Fibroblast of lung (primary cell): ENCODE results near the gene PPFIBP2. TPM values are rescaled to one million over a fixed set of nuclear protein-coding genes. Genes with fewer than 3 reads are reported as not detected.

ENCODE experiments used
- DNase-seq, 2 donors: peaks; one replicate each; pipeline versions ENCODE4 v3.0.0 to v3.0.0-alpha.2; 2010; ENCODE audit warnings: low read depth in 2 of 2
- H2AFZ ChIP-seq: 2 replicates; pipeline ENCODE4 v1.5.1; 2012; ENCODE audit warnings: low read length, control low read depth, inconsistent platforms
- H3K27ac ChIP-seq: 2 replicates; pipeline ENCODE4 v1.5.1; 2011; ENCODE audit warnings: low read length, control low read depth; ENCODE audit not compliant: insufficient read depth
- H3K27me3 ChIP-seq: 2 replicates; pipeline ENCODE4 v1.5.1; 2011; ENCODE audit warnings: mild to moderate bottlenecking, low read length; ENCODE audit not compliant: control insufficient read depth, insufficient read depth
- H3K36me3 ChIP-seq: 2 replicates; pipeline ENCODE4 v1.5.1; 2011; ENCODE audit warnings: low read length; ENCODE audit not compliant: control insufficient read depth, insufficient read depth
- H3K4me1 ChIP-seq: 2 replicates; pipeline ENCODE4 v1.5.1; 2011; ENCODE audit warnings: low read length; ENCODE audit not compliant: control insufficient read depth, insufficient read depth; ENCODE audit errors: extremely low read depth
- H3K4me2 ChIP-seq: 2 replicates; pipeline ENCODE4 v1.5.1; 2011; ENCODE audit warnings: low read length, control low read depth; ENCODE audit not compliant: insufficient read depth; ENCODE audit errors: extremely low read depth
- H3K4me3 ChIP-seq, 4 experiments: fragments of 200-600 bp in 1 of 4; sonication (generic) in 1 of 4; replicated peaks in 1 of 4; 2 replicates each; pipeline ENCODE4 v1.5.1; 2011 to 2016; ENCODE audit warnings: low read length in 4 of 4, low read depth in 3 of 4, mild to moderate bottlenecking in 3 of 4, control low read depth in 2 of 4, inconsistent platforms in 1 of 4, mixed read lengths in 1 of 4; ENCODE audit not compliant: insufficient read depth in 1 of 4; ENCODE audit errors: control extremely low read depth in 1 of 4
- H3K79me2 ChIP-seq: 2 replicates; pipeline ENCODE4 v1.5.1; 2012; ENCODE audit warnings: mild to moderate bottlenecking, low read length, inconsistent platforms; ENCODE audit not compliant: control insufficient read depth, insufficient read depth
- H3K9ac ChIP-seq: 2 replicates; pipeline ENCODE4 v1.5.1; 2011; ENCODE audit warnings: mild to moderate bottlenecking, low read length, control low read depth; ENCODE audit not compliant: insufficient read depth
- H3K9me3 ChIP-seq: 2 replicates; pipeline ENCODE4 v1.5.1; 2012; ENCODE audit warnings: low read depth, low read length; ENCODE audit not compliant: control insufficient read depth, insufficient read depth
- H4K20me1 ChIP-seq: 2 replicates; pipeline ENCODE4 v1.5.1; 2011; ENCODE audit warnings: low read length; ENCODE audit not compliant: control insufficient read depth, insufficient read depth; ENCODE audit errors: extremely low read depth
- EZH2 ChIP-seq: IDR thresholded peaks from 2 replicates; pipeline ENCODE4 v1.5.1; 2012; ENCODE audit warnings: low read length, control low read depth, mild to moderate bottlenecking; ENCODE audit errors: missing control alignments
- polyA plus RNA-seq, 2 donors: library from polyadenylated mRNA; depleted of rRNA in 1 of 2; stranded (reverse) in 1 of 2; unstranded in 1 of 2; fragments of >200 nt; gene quantifications; 2 replicates each; pipeline ENCODE4 v1.2.1, GENCODE V29; 2011 to 2012; ENCODE audit warnings: missing spikeins in 1 of 2
- total RNA-seq: library from RNA; depleted of rRNA; stranded (reverse); fragments of >200 nt; gene quantifications from 2 replicates; pipeline ENCODE4 v1.2.1, GENCODE V29; 2014
- TF ChIP-seq, protein P1 (sequence below), 2 donors: IDR thresholded peaks in 1 of 2; conservative IDR thresholded peaks in 1 of 2; 1 replicate in 1 of 2; 2 replicates in 1 of 2; pipeline ENCODE4 v1.5.1; 2011 to 2012; ENCODE audit warnings: low read length in 2 of 2, control low read depth in 1 of 2, inconsistent platforms in 1 of 2, low read depth in 1 of 2, mild to moderate bottlenecking in 1 of 2

Gene PPFIBP2
- total and polyA plus RNA-seq, 2 donors (not counting 1 experiment from before 2014, with no cell fraction given): 11.4 to 38.8 TPM

- Histone ChIP-seq H3K36me3 (no peaks in the 10 kb centered on the region), H3K4me3 (no peak overlapping the region), H3K27me3 (no peaks in the 10 kb centered on the region), H4K20me1 (no peaks in the 10 kb centered on the region), H3K9me3 (no peaks in the 10 kb centered on the region), H3K4me1 (peaks cover 3% of the 10 kb centered on the region), H3K4me2 (no peak overlapping the region), H2AFZ (no peak overlapping the region), H3K79me2 (no peaks in the 10 kb centered on the region), H3K9ac (no peak overlapping the region), H3K27ac (no peak overlapping the region)
- no peak for DNase-seq
- TF ChIP-seq EZH2: no peak
- TF ChIP-seq, protein P1, sequence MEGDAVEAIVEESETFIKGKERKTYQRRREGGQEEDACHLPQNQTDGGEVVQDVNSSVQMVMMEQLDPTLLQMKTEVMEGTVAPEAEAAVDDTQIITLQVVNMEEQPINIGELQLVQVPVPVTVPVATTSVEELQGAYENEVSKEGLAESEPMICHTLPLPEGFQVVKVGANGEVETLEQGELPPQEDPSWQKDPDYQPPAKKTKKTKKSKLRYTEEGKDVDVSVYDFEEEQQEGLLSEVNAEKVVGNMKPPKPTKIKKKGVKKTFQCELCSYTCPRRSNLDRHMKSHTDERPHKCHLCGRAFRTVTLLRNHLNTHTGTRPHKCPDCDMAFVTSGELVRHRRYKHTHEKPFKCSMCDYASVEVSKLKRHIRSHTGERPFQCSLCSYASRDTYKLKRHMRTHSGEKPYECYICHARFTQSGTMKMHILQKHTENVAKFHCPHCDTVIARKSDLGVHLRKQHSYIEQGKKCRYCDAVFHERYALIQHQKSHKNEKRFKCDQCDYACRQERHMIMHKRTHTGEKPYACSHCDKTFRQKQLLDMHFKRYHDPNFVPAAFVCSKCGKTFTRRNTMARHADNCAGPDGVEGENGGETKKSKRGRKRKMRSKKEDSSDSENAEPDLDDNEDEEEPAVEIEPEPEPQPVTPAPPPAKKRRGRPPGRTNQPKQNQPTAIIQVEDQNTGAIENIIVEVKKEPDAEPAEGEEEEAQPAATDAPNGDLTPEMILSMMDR (conservative IDR thresholded peaks at IDR 0.05 in 1 of 2, IDR thresholded peaks at IDR 0.05 in 1 of 2; ENCODE audit: low read depth in 1 of 2, low read length in 2 of 2): no peak
Measured at GRCh38 chr11:7591987-7592386, 78.2 kb downstream of the PPFIBP2 start.

DNA sequence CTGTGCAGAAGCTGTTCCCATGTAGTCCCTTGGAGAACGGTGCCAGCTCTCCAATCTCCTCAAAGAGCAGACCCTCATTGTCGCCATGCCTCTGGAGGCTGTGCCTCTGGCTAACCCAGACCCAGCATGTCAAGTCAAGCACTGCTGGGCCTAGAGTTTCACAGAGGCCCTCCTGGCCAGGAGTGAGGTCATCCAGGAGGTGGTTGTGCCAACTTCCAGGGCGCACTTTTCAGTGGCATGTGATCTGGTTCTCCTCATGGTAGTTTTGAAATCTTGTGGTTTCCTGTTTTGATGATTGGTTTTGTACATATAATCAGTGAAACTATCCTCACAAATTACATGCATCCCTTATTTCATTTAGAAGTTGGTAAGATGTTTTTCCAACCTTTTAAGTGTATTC, 78.9 kb downstream of the PPFIBP2 start:
- no peak overlapping the region for H2AFZ ChIP-seq
- no peaks in the 10 kb centered on the region for H3K79me2 ChIP-seq
- no peaks in the 10 kb centered on the region for H4K20me1 ChIP-seq
- TF ChIP-seq, protein P1 (conservative IDR thresholded peaks at IDR 0.05 in 1 of 2, IDR thresholded peaks at IDR 0.05 in 1 of 2; ENCODE audit: low read depth in 1 of 2, low read length in 2 of 2): no peak
- no peak for TF ChIP-seq EZH2
- no peaks in the 10 kb centered on the region for H3K36me3 ChIP-seq
- DNase-seq: peak in 1 of 2 donors; percentile 59
- no peak overlapping the region for H3K27ac ChIP-seq
- H3K27me3 ChIP-seq: no peaks in the 10 kb centered on the region
- no peak overlapping the region for H3K4me2 ChIP-seq
- H3K9me3 ChIP-seq: no peaks in the 10 kb centered on the region
- no peak overlapping the region for H3K4me3 ChIP-seq
- H3K4me1 ChIP-seq: peaks cover 3% of the 10 kb centered on the region
- no peak overlapping the region for H3K9ac ChIP-seq

- H3K79me2 ChIP-seq: no peaks in the 10 kb centered on the region
- H3K27me3 ChIP-seq: no peaks in the 10 kb centered on the region
- peaks cover 3% of the 10 kb centered on the region for H3K4me1 ChIP-seq
- TF ChIP-seq EZH2: no peak
- TF ChIP-seq, protein P1 (conservative IDR thresholded peaks at IDR 0.05 in 1 of 2, IDR thresholded peaks at IDR 0.05 in 1 of 2; ENCODE audit: low read depth in 1 of 2, low read length in 2 of 2): no peak
- no peak overlapping the region for H3K27ac ChIP-seq
- no peaks in the 10 kb centered on the region for H3K9me3 ChIP-seq
- DNase-seq: no peak
- H3K4me2 ChIP-seq: no peak overlapping the region
- H4K20me1 ChIP-seq: no peaks in the 10 kb centered on the region
- H3K9ac ChIP-seq: no peak overlapping the region
- no peak overlapping the region for H3K4me3 ChIP-seq
- H3K36me3 ChIP-seq: no peaks in the 10 kb centered on the region
- H2AFZ ChIP-seq: no peak overlapping the region
Measured at GRCh38 chr11:7593481-7593880, 79.7 kb downstream of the PPFIBP2 start.
